HG03060 (cell line): ENCODE data around the gene PDYN.

Source experiments
- ATAC-seq: cut with Tn5 transposase; IDR thresholded peaks from one replicate; pipeline ENCODE4 v1.9.1; 2021; ENCODE audit warnings: low read depth, moderate number of reproducible peaks; ENCODE audit not compliant: unreplicated experiment

The PDYN gene

GRCh38 chr20:1995531-1996310 lies 1.9 kb upstream of the PDYN start:
- no peak for ATAC-seq

GRCh38 chr20:1994627-1995026 lies 769 bp upstream of the PDYN start:
- no peak for ATAC-seq

DNA sequence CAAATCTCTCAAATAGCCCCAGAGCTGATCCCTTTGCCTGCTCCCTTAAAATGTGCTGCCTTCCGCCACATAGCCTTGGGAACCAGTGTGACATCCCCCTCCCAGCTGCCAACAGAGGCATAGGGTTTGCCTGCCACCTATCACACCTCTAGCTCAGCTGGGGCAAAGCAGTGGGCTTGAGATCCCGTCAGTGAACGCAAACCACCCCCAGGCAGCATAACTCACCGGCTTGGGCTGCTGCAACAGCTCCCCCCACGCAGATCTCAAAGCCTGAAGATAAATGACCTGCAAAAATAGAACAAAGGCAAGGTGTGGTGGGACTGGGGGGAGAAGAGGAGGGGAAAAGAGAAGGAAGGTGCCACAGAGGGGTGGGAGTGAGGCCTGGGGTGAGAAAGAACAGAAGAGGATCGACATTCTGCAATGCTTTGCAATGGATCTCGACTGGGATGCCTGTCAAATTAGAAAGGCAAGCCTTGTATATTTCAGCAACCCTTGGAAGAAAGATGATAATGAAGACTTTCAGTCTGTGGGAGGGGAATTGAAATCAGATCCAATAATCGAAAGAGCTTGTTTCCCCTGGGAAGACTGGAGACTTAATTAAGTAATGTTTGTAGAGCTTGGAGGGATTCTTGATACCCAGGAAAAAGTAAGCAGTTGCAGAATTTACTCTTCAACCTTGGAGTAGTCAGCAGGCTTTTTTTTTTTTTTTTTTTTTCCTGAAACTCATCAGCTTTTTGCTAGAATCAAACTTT lies 1.3 kb downstream of the PDYN start:
- ATAC-seq: no peak

- ATAC-seq: no peak
Measured at GRCh38 chr20:1987826-1988225, 6.0 kb downstream of the PDYN start.

DNA sequence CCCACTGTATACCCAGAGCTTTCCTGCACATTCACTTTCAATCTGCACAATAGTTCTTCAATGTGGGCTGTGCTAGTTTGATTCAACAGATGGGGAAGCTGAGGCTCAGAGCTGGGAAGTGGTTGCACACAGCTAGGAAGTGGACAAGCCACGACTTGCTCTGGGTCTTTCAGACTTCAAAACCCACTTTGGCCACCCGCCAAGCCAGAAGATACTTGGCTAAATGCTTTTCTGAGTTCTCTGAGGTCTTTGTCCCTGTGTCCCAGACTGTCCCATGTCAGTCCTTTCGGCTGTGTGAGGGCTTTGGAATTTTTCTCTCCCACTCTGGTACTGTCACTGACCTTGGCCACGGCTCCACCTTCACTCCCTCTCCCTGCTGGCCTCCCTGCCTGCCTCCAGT lies 10.6 kb downstream of the PDYN start:
- no peak for ATAC-seq

DNA sequence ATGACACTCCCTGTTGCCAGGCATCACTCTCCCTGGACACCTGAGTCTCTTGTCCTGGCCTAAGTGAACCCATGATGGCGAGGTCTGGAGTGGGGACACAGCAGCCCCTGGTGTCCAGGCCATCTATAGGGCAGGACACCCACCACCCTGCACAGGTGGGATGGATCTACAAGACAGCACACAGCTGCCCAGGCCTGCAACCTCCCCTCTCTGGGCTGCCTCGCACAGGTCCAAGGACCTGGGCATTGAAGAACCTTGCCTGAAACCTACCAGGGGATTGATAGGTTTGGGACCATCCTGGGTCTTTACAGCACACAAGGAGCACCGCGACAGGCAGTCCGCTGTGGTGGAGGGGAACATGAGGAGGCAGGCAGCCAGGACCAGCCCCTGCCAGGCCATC lies 11.2 kb downstream of the PDYN start:
- ATAC-seq: no peak

DNA sequence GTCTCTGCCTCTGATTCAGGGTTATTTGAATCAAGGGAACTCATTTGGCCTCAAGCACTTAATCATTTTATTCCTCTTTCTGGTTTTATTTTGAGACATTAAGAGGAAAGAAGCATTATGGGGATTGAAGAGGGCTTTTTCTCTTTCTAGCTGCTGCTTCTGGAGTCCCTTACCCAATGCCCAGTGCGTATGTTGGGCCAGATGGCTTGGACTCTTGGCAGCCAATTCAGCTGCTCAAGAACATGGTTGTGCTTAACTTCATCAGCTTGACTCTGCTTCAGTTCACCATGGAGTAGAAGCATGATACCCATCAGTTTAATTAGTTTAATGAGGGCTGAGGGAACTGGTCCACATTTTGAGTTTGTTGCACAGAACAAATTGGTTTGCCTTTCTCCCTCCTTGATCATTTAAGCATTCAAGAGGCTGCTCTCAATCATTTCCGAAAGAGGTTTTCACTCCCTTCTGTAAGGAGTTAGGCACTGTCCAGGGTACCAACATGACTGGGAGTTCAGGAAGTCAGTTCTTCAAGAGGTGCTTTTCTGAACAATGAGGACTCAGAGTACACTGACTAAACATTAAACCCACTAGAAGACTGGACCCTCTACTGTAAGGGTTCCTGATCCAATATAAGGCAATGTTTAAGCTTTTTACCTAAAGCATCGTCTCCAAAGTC lies 14.6 kb downstream of the PDYN start:
- ATAC-seq: no peak

DNA sequence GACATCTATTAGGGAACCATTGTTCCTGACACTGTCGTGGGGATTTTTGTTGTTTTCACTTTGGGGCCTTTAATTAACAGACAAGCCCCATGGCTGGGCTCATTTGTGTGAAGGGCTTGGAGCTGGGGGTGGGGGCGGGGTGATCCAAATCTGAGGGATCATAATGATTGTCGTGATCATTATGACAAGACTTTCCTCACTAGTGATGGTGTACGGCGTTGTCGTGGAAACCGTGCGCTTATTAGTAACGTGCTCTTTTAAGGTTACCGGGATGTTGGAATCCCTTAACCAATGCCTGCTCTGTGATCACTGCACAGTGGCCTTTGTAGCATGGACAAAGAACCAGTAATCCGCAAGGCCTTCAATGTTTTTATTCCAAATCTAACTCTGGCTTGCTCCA lies 18.6 kb downstream of the PDYN start:
- no peak for ATAC-seq

DNA sequence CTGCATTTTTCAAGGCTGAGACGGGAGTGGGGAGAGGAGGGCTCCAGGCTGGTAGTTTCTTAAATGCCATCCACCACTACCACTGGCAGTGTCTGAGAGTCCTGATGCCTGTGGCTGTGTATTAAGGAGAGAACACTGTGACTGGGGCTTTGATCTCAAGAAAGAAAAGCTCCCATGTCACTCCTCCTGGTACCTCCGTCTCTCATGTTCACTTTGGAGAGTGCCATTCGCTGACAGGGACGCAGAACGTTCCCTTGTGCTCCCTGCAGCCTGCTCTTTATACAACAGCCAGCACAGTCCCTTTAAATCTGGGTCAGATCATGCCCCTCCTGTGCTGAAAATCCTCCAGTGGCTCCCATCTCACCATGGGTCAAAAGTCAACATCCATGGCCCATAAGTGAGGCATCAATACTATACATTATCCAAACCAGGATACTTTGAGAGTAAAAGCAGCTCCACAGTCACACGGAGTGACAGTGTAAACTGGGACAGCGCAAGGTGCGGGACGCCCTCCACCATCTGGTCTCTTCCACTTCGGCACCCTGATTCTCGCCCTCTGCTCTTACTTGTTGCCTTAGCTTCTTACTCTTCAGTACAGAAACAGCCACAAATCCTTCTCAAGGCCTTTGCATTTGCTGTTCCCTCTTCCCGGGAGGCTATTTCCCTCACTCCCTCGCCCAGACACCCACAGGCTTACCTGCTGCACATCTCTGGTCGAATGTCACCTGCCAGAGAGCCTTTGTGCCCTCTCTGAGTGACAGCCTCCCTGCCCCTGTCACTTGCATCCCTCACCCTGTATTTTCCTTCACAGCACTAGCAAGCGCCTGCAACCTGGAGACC lies 20.0 kb downstream of the PDYN start:
- no peak for ATAC-seq

- no peak for ATAC-seq
Measured at GRCh38 chr20:1971893-1972586, 21.8 kb downstream of the PDYN start.

DNA sequence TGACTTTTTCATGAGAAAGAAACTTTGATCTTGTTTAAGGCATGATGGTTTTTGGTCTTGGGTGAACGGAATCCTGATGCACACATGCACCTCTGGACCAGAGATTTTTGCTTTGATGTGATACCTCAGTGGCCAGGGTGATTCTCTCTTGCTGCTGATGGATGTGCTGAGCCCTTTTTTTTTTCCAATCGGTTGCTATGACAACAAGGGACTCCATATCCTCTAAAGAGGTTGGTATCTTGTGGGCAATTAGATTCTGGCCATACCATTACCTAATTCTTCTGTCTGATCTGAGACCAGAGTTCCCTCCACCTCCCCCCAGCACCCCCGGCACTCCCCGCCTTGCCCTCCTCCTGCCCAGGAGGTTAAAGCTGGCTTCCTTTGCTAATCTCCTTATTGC lies 24.9 kb downstream of the PDYN start:
- ATAC-seq: no peak

DNA sequence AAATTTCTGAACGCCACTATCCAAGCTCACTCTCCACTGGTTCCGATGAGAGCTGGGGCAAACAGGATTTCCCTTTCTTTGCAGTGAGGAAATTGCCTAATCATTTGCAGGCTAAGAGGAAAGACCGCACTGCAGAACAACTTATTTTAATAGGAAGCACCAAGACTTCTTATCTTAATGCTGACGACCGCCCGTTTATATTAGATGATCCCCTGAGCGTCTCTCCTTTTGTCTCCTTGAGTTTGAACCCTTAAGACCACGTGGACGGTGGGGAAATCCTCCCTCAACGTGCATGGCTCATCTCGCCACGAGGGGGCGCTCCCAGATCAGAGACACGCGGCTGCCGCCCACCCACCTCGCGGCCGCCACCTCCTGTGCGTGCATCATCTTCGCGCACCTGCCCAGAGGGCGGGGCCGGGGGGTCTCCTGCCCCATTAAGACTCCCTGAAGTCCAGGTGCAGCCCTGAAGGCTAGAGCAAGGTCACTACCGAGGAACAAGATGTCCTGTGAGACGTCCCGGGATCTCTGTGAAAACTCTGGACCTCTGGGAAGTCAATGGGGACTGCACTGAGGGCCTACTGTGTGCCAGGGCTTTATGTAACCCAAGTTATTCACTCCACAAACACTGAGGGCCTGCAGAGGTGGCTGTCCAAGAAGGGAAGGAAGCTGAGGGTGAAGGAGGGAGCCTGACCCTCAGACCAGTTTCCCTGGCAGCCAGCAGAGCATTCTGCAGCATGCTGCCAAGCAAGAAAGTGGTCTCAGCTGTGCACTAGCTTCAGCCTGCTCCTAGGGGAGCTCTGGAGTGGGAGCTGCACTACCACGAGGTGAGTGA lies 28.1 kb downstream of the PDYN start:
- no peak for ATAC-seq

DNA sequence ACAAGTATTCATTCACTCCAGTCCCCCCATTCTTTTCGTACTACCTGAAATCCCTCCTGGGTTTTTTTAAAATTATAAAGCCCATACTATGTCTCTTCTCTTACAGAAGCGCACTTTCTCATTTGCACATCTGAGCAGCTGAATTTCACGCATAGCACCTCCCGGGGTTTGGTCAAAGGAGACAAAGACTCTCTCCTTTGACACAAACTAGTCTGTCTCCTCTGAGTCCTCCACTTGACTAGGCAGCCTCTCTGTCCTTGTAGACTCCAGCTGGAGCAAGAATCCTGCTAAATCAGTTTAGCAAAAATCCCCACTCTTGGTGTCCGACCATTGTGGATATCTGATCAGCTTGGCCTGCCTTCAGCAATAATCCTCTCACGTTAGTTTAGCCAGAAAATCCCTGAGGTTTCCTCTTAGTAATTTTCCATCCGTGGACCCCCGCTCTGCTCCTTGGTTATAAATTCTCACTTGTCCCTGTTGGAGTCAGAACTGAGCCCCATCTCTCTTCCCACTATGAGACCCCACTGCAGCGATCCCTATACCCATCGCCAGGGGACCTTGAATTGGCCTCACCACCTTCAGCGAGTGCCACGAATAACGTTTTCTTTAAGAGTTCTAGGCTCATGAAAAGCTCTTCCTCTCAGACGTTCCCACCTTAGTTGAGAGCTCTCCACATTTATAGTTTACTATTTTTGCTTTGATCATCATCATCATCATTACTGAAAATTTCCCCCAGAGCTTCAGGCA lies 29.0 kb downstream of the PDYN start:
- ATAC-seq: no peak

DNA sequence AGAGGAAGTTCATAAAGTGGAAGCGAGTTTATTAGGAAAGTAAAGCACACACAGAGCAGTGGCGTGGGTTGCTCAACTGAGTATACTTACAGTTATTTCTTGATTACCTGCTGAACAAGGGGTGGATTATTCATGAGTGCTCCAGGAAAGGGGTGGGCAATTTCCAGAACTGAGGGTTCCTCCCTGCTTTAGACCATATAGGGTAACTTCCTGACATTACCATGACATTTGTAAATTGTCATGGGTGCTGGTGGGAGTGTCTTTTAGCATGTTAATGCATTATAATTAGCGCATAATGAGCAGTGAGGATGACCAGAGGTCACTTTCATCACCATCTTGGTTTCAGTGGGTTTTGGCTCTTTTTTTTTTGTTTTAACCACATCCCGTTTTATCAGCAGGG lies 29.8 kb downstream of the PDYN start:
- ATAC-seq: no peak

DNA sequence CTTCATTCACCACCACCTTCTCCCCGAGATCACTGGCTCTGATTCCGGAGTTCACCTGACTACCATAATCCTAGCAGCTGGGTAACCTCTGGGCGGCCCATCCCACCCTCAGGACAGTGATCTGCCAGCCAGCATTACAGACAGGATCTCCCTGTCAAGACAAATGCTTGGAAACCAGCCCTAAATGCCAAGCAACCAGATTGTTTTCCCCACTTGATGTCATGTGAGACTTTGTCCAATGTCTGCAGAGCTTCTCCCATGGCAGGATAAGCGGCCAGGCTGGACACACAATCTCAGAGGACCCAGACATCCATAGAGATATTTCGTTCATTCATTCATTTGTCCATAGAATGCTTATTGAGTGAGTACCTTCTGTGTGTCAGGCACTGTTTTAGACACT lies 32.5 kb downstream of the PDYN start:
- ATAC-seq: no peak

DNA sequence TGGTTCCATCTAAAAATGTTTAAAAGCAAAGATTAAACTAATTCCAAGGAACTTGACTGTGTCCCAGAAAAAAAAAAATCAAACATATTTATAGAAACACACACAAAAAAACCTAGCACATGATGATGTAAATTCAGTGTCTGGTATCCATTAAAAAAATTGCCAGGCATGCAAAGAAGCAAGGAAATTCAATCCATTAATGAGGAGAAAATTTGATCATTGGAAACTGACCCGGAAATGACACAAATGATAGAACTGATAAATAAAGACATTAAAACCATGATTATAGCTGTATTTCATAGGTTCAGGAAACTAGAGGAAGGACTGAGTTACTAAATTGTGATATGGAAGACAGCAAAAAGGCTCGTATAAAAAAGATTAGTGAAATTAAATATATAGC lies 34.7 kb downstream of the PDYN start:
- no peak for ATAC-seq

DNA sequence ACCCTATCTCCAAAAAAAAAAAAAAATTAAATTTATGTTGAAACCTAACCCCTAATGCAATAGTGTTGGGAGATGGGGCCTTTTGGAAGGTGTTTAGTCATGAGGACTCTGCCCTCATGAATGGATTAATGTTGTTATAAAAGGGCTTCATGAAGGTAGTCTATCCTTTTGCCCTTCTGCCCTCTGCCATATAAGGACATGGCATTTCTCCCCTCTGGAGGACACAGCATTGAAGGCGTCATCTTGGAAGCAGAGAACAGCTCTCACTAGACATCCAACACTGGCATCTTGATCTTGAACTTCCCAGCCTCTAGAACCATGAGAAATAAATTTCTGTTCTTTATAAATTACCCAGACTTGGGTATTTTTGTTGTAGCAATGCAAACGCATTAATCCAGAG lies 35.4 kb downstream of the PDYN start:
- no peak for ATAC-seq

GRCh38 chr20:1955217-1955616 lies 38.6 kb downstream of the PDYN start:
- ATAC-seq: no peak

- no peak for ATAC-seq
Measured at GRCh38 chr20:1953621-1954020, 40.2 kb downstream of the PDYN start.
